ENCODE measurements around the gene MAP1S.

Gene MAP1S

DNA sequence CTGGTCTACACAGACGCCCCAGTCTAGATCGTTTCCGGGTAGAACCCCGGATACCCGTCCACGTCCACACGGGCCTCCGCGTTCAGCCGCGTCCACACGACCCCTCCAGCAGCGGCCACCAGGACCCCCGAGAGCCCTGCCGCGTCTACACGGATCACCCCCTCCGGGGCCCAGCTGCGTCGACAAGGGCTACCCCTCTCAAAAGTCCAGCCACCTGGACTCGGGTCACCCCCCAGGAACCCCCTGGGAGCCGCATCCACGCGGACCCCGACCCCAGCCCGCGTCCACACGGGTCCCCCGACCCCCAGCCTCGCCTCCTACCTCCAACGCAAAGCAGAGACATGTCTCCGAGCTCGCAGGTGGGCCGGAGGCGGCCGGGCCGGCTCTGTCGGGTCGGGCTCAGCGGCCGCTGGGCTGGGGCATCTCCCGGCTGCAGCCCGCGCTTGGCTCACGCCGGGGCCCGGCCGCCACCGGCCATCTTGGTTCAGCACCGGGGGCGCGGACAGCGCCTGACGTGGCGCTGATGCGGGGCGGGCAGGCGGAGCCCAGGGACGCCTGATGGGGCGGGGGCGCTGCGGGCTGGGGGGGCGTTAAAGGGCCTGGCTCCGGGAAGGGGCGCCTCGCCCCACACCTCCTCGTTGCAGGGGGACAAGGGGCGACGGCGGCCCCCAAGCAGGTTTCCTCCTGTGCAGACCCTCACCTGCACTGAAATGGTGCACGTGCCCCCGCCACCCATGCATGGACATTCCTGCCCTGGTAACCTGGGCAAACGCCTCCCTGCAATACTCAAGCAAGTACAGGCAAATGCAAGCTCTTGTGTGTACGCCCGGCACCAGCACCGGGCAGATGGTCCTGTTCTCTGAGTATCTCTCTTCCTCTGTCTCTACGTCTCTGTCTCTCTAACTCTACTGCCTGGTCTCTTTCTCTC, 31.2 kb upstream of the MAP1S start, which contains the start of gene UNC13A:
Gene UNC13A, minus strand, starts transcription at position 498 of the 928 bp plus-strand sequence. Its CDS starts 155 bp downstream, at position 343.
- no peaks in the 10 kb centered on the region for H3K36me3 ChIP-seq (ENCODE audit: control insufficient read depth, insufficient read depth, low read length)
- peak within 1 kb of the TSS; percentile 95 for H2AFZ ChIP-seq
- no peaks in the 10 kb centered on the region for H3K79me2 ChIP-seq
- TF ChIP-seq, protein P1, sequence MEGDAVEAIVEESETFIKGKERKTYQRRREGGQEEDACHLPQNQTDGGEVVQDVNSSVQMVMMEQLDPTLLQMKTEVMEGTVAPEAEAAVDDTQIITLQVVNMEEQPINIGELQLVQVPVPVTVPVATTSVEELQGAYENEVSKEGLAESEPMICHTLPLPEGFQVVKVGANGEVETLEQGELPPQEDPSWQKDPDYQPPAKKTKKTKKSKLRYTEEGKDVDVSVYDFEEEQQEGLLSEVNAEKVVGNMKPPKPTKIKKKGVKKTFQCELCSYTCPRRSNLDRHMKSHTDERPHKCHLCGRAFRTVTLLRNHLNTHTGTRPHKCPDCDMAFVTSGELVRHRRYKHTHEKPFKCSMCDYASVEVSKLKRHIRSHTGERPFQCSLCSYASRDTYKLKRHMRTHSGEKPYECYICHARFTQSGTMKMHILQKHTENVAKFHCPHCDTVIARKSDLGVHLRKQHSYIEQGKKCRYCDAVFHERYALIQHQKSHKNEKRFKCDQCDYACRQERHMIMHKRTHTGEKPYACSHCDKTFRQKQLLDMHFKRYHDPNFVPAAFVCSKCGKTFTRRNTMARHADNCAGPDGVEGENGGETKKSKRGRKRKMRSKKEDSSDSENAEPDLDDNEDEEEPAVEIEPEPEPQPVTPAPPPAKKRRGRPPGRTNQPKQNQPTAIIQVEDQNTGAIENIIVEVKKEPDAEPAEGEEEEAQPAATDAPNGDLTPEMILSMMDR (IDR thresholded peaks at IDR 0.05), result no peak
- H3K9me3 ChIP-seq (ENCODE audit: control insufficient read depth, low read length), result no peaks in the 10 kb centered on the region
- no peak within 1 kb of the TSS for H3K4me3 ChIP-seq (ENCODE audit: low read depth, low read length)
- H3K4me1 ChIP-seq, result peaks cover 4% of the 10 kb centered on the region
- H3K27me3 ChIP-seq (ENCODE audit: control insufficient read depth, insufficient read depth, low read length), result no peaks in the 10 kb centered on the region
- H3K9ac ChIP-seq, result peak within 1 kb of the TSS; percentile 64
- no peak within 1 kb of the TSS for H3K4me2 ChIP-seq (ENCODE audit: low read length)
- H3K27ac ChIP-seq, result peak within 1 kb of the TSS; percentile 64

DNA sequence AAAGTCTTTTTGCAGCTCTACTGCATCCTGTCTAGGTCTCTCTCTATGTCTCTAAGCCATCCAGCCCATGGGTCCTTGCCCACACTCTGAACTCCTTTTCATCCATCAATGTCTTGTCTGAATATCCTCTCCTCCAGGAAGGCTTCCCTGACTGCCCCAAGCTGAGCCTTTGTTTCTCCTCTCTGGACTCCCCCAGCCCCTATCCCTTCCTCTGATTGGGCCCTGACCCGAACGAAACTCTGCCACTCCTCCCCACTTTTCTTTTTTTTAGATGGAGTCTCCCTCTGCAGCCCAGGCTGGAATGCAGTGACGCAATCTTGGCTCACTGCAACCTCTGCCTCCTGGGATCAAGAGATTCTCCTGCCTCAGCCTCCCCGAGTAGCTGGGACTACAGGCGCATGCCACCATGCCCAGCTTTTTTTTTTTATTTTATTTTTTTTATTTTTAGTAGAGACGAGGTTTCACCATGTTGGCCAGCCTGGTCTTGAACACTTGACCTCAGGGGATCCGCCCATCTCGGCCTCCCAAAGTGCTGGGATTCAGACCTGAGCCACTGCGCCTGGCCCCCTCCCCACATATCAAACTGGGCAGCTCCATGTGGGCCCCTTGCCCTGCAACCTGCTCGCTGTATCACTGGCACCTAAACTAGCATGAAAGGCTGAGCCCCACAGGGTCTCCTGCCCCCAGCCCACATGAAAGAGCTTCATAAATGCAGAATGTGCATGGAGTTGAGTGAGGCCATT, 30.3 kb upstream of the MAP1S start:
- Histone ChIP-seq H2AFZ (peak overlapping the region; percentile 95), H3K4me3 (ENCODE audit: low read depth, low read length) (no peak overlapping the region), H3K9ac (no peak overlapping the region), H3K4me1 (peaks cover 4% of the 10 kb centered on the region), H3K27ac (peak overlapping the region; percentile 57), H3K4me2 (ENCODE audit: low read length) (no peak overlapping the region), H3K79me2 (no peaks in the 10 kb centered on the region), H3K9me3 (ENCODE audit: control insufficient read depth, low read length) (no peaks in the 10 kb centered on the region), H3K27me3 (ENCODE audit: control insufficient read depth, insufficient read depth, low read length) (no peaks in the 10 kb centered on the region), H3K36me3 (ENCODE audit: control insufficient read depth, insufficient read depth, low read length) (no peaks in the 10 kb centered on the region)
- TF ChIP-seq, protein P1 (IDR thresholded peaks at IDR 0.05), result no peak

DNA sequence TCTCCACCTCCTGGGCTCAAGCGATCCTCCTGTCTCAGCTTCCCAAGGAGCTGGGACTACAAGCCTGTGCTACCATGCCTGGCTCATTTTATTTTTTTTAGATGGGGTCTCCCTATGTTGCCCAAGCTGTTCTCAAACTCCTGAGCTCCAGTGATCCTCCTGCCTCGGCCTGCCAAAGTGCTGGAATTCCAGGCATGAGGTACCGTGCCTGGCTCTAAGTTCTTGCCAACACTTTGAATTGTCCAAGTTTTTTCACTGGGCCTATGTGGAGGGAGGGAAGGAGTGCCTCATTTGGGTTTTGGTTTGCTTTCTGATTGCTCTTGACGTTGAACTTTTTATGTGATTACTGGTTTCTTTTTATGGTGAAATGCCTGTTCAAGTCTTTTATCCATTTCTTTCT, 26.7 kb upstream of the MAP1S start:
- Histone ChIP-seq H3K36me3 (ENCODE audit: control insufficient read depth, insufficient read depth, low read length) (no peaks in the 10 kb centered on the region), H3K27me3 (ENCODE audit: control insufficient read depth, insufficient read depth, low read length) (no peaks in the 10 kb centered on the region), H2AFZ (no peak overlapping the region), H3K79me2 (no peaks in the 10 kb centered on the region), H3K9me3 (ENCODE audit: control insufficient read depth, low read length) (no peaks in the 10 kb centered on the region), H3K4me1 (no peaks in the 10 kb centered on the region), H3K27ac (no peak overlapping the region), H3K4me2 (ENCODE audit: low read length) (no peak overlapping the region), H3K9ac (no peak overlapping the region), H3K4me3 (ENCODE audit: low read depth, low read length) (no peak overlapping the region)
- TF ChIP-seq, protein P1 (IDR thresholded peaks at IDR 0.05), result no peak

DNA sequence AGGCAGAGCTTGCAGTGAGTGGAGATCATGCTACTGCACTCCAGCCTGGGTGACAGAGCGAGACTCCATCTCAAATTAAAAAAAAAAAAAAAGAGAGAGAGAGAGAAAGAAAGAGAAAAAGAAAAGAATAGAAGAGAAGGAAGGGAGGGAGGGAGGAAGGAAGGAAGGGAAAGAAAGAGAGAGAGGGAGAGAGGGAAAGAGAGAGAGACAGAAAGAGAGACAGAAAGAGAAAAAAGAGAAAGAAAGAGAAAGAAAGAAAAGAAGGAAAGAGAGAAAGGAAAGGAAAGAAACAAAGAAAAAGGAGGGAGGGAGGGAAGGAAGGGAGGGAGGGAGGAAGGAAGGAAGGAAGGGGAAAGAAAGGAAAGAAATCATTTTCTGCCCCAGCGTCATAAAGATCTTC, 24.1 kb upstream of the MAP1S start:
- Histone ChIP-seq H3K27me3 (ENCODE audit: control insufficient read depth, insufficient read depth, low read length) (no peaks in the 10 kb centered on the region), H3K27ac (no peak overlapping the region), H2AFZ (no peak overlapping the region), H3K9ac (no peak overlapping the region), H3K9me3 (ENCODE audit: control insufficient read depth, low read length) (no peaks in the 10 kb centered on the region), H3K36me3 (ENCODE audit: control insufficient read depth, insufficient read depth, low read length) (no peaks in the 10 kb centered on the region), H3K79me2 (no peaks in the 10 kb centered on the region), H3K4me1 (no peaks in the 10 kb centered on the region), H3K4me2 (ENCODE audit: low read length) (no peak overlapping the region), H3K4me3 (ENCODE audit: low read depth, low read length) (no peak overlapping the region)
- TF ChIP-seq, protein P1 (IDR thresholded peaks at IDR 0.05), result no peak

All from parathyroid adenoma (tissue), 2 donors.